GM12892 (cell line): ENCODE results near the gene C19orf44.

Experiments
- DNase-seq: peaks from one replicate; pipeline ENCODE4 v3.0.0; 2011; ENCODE audit not compliant: insufficient read length
- FAIRE-seq: peaks from 2 replicates; lab custom pipeline; 2011; peaks lifted over from hg19 to GRCh38; lab: Jason Lieb, UNC
- POLR2A ChIP-seq: IDR thresholded peaks from 2 replicates; pipeline ENCODE4 v1.6.1; 2011; ENCODE audit warnings: low read depth, low read length, control low read depth
- POLR2AphosphoS5 ChIP-seq: IDR thresholded peaks from 2 replicates; pipeline ENCODE4 v1.6.1; 2011; ENCODE audit warnings: low read depth, low read length, control low read depth
- TAF1 ChIP-seq: IDR thresholded peaks from 2 replicates; pipeline ENCODE4 v1.6.1; 2011; ENCODE audit warnings: low read depth, mild to moderate bottlenecking, control low read depth, low read length, borderline replicate concordance

C19orf44 gene

DNA sequence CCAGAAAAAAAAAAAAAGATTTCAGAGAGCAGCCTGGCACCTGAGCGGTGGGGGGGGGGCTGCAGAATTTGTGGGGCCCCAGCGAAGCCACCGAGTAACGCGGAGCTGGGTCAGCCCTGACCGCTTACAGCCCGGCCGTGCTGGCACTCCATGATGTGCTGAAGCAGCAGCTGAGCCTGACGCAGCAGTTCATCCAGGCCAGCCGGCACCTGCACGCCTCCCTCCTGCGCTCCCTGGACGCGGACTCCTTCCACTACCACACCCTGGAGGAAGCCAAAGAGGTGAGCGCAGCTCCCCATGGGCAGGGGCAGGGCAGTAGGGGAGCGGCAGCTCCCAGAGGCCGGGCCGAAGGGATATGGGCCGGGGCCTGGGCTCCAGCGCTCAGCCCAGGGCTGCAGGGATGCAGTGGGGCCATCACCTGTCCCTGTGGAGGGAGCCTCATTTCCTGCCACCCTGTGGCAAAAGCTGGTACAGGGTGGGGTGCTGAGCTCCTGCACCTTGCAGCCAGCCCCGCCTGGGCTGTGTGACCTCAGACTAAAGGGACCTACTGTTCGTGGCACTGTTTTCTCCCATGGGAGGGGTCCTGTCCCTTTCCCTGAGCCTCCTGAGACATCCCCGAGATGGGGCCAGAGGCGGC, 18.3 kb downstream of the C19orf44 start:
- no peak for TF ChIP-seq TAF1
- no peak for TF ChIP-seq POLR2A
- TF ChIP-seq POLR2AphosphoS5: no peak
- FAIRE-seq (no peak), DNase-seq (no peak)

DNA sequence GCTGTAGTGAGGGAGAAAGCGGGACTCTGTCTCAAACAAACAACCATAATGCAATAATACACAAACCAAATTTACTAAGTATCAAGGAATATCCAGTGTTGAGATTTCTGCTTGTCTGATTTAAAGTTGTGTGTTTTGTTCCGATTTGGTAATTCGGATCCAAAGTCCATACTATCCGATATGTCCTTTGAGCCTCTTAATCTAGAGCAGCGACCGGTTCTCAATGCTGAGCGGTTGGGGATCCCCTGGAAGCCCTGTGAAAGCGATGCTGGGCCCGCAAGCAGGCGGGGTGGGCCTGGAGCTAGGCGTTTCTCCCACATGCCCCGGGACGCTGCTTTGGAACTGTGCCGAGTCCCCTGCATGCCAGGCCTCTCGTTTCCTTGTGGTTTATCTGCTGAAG, 20.2 kb downstream of the C19orf44 start:
- DNase-seq: no peak
- FAIRE-seq: no peak
- no peak for TF ChIP-seq TAF1
- TF ChIP-seq POLR2AphosphoS5: no peak
- TF ChIP-seq POLR2A: no peak

DNA sequence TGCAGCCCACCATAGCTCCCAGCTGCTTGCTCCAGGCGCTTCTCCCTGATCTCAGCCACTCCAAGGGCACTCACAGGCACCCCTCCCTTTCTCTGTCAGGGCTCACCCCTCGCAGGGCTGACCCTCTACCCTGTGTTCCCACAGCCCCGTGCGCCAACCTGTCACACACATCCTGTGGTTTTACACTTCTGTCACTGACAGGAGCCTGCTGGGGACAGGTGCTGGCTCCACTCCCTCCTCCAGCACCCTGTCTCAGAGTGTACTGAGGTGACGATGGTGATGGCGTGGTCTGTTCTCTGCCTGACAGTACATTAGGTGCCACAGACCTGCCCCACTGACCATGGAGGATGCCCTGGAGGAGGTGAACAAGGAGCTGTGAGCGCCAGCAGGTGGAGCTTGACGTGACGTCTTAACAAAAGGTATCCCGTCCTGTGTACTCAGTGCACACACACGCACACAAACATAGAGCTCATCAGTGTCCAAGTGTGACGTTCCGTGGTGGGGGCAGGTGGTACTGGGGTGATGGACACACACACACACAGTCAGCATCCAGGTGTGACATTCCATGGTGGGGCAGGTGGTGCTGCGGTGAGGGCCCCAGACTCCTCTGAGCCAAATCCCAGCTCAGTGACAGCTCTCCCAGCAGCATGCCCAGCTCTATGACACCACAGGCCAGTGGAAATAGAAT, 20.9 kb downstream of the C19orf44 start:
- peak; percentile 82 for TF ChIP-seq POLR2AphosphoS5
- peak; percentile 67 for TF ChIP-seq POLR2A
- no peak for TF ChIP-seq TAF1
- FAIRE-seq (no peak), DNase-seq (no peak)

DNA sequence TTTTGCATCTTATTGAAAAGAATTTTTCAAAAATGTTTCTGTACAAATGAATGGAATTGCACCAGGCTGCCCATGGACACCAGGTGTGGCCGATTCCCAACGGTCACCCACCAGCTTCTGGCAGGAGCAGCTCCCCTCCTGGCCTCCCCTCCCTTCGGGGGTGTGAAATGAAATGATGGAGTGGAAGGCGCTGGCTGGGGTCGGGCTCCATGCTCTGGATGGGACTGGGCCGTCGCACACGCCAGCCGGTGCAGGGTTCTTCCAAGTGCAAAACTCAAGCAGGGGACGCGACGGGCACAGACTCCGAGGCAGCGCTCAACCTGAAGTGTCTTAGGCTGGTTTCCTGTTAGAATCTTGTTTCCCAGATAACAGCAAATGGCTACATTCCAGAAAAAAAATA, 21.9 kb downstream of the C19orf44 start:
- FAIRE-seq (no peak), DNase-seq (no peak)
- TF ChIP-seq TAF1 (no peak), POLR2AphosphoS5 (no peak)

DNA sequence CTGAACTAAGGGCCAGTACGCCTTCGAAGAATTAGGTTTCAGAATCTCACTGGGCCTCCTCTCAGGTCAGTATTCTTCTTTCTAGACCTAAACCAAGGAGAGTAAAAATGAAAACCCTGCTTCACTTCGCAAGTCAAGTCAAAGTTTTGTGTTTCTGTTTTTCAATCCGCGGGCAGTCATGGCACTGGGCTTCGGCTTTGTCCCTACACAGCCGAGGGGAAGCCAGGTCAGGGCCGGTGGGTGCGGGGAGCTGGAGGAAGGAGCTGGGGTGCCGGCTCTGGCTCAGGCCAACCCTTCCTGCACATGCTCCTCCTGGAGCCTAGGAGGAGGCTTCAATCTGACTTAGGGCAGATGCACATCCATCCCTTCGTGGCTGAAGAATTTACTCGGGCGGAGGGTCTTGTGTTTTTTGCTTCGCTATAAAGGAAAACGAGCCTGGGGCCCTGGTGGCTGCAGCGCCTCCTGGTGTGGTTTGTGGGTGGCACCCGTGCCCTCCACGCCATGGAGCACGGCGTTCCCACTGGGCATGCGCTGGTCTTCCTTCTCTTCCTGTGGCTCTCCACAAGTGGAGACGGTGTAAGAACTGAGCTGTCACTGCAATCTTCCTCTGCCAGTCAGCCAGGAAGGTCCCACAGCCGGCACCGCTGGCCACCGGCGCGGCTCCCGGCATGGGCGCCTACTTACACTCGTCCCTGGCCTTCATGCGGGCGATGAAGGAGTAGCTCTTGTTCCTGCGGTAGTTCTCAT, 22.5 kb downstream of the C19orf44 start:
- DNase-seq: no peak
- TF ChIP-seq POLR2AphosphoS5 (no peak), POLR2A (no peak), TAF1 (no peak)
- FAIRE-seq: no peak

DNA sequence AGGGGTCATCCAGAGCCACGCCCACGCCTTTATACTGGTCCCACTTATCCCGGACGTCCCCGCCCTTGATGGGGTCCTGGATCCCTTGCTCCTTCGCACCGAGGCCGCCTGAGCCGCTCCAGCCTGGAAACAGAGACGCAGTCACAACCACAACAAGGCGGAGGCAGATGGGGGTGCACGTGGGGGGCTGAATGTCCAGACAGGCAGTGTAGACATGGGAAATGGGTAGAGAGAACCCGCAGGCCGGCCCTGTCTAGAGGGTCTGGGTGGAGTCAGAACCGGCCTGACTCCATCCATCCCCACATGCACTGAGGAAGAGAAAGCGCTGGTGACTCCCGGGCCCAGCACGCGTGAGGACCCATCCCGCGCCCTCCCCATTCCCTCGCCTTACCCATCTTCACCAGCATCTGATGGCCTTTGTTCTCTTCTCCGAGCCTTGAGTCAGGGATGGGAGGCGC, 23.1 kb downstream of the C19orf44 start:
- DNase-seq (no peak), FAIRE-seq (no peak)
- TF ChIP-seq TAF1 (no peak), POLR2A (no peak), POLR2AphosphoS5 (no peak; the same call in 1 of the 2 replicates)

DNA sequence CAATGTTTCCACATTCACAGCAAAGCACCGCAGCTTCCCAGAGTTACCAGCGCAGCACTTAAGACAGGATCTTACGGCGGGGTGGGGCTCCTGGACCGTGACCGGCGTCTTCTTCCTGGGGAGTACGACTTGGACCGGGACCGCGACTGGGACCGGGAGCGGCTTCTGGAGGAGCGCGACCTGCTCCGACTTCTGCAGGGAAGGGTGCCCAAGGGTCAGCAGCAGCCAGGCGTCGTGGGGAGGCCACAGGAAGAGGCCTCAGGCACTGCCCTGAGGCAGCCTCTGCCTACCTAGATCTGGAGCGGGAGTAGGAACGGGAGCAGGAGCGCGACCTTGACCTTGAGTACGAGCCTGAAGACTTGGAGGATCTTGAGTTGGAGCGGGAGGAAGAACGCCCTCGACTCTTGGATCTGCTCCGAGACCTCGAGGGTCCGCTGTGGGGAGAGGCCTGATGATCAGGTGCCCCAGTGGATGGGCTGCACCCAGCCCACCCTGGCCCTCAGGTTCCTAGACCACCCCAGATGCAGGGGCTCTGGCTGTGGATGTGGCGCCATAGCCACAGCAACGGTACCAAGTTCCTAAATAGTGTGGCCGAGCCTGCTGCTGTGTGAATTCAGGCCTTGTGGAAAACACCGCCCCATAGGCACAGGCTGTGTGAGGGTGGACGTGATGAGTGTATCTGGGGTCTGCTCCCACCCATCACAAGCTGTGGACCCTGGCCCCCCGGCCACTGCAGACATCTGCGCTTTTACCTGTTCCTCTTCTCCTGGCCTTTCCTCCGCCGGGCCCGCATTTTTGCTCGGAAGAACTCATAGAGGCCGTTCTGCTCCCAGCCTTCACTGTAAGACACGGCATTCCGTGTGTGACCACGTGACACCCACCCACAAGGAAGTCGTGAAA, 24.1 kb downstream of the C19orf44 start:
- no peak; the same call in 1 of the 2 replicates for TF ChIP-seq POLR2A
- TF ChIP-seq POLR2AphosphoS5: no peak
- TF ChIP-seq TAF1: no peak
- no peak for DNase-seq
- no peak for FAIRE-seq

DNA sequence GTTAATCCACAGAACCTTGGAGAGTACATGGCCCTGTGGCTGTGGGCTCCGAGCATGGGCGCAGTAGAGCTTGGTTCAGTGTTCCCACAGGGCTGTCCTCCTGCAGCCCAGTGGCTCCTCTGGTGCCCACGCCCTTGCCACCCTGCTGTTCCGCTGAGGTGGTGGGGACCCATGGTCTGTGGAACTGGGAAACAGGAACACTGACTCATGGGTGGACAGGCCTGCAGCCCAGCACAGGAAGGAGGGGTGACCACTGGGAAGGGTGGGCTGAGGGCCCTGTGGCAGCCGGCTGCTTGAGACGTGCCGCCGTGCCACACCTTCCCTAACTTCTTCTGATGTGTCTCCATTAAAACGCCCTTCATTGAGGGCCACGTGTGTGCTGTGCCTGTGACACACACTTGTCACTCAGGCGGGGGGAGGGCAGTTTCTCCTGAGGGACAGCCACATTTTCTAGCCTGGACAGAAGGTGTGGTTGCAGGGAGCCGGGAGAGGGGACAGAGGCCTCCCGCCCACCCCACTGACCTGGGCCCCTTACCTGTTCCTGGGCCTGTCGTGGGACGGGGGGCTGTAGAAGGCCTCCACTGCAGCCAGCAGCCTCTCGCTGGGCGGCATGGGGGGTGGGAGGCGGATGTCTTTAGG, 24.9 kb downstream of the C19orf44 start:
- no peak for FAIRE-seq
- no peak for DNase-seq
- TF ChIP-seq POLR2A (no peak), POLR2AphosphoS5 (no peak), TAF1 (no peak)

DNA sequence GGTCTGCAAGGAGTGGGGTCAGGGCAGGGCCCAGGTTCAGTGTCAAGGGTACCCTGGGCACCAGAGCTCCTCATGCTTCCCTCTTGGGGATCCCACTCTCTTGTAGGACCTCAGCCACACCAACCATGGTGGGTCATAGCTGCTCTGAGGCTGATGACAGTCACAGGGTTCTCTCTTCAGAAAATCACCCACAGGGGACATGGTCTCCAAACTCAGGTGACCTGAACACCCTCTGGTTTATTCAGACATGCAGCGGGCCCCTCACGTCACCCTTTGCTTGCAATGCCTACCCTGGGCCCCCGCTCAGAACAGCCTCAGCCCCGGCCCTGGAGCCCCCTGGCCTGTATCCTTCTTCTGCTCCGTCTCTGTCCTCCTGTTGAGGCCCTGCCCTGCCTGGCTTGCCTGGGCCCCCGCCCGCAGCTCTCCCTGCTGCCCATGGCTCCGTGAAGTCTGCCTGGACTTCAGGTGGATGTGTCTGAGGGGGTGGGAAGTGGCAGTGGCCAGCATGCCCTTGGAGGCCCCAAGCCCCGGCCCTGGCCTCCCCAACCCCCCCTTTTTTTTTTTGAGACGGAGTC, 25.6 kb downstream of the C19orf44 start:
- no peak for TF ChIP-seq TAF1
- TF ChIP-seq POLR2AphosphoS5: 0 out of 2 replicates have a peak, but pooled peaks have one; percentile 15
- TF ChIP-seq POLR2A: no peak
- FAIRE-seq: no peak
- DNase-seq: no peak
